IPS-15b (cell line): ENCODE data around the gene MARS1.
"Not testable (repeated sequence)": the region's sequence is repeated elsewhere in the genome, so short reads cannot be mapped to it uniquely, and the experiment has no call there.

ENCODE experiments used
- H3K27me3 ChIP-seq: one replicate; pipeline ENCODE4 v1.6.1; 2013; ENCODE audit warnings: low read length; ENCODE audit not compliant: control insufficient read depth, insufficient read depth
- H3K36me3 ChIP-seq: one replicate; pipeline ENCODE4 v1.6.1; 2013; ENCODE audit warnings: low read length; ENCODE audit not compliant: control insufficient read depth, insufficient read depth
- H3K4me1 ChIP-seq: one replicate; pipeline ENCODE4 v1.6.1; 2013; ENCODE audit warnings: mild to moderate bottlenecking, low read length; ENCODE audit not compliant: control insufficient read depth, insufficient read depth
- H3K4me3 ChIP-seq: one replicate; pipeline ENCODE4 v1.5.1; 2013; ENCODE audit warnings: low read depth, low read length
- H3K9ac ChIP-seq: one replicate; pipeline ENCODE4 v1.6.1; 2013; ENCODE audit warnings: low read depth, mild to moderate bottlenecking, low read length
- H3K9me3 ChIP-seq: one replicate; pipeline ENCODE4 v1.6.1; 2013; ENCODE audit warnings: mild to moderate bottlenecking, low read length; ENCODE audit not compliant: control insufficient read depth, insufficient read depth

MARS1 gene

GRCh38 chr12:57554453-57554852, 66.6 kb downstream of the MARS1 start:
- Histone ChIP-seq H3K4me3 (no peak overlapping the region), H3K9ac (no peak overlapping the region), H3K27me3 (peaks cover 6% of the 10 kb centered on the region), H3K4me1 (peaks cover 22% of the 10 kb centered on the region), H3K36me3 (peaks cover 3% of the 10 kb centered on the region), H3K9me3 (no peaks in the 10 kb centered on the region)

DNA sequence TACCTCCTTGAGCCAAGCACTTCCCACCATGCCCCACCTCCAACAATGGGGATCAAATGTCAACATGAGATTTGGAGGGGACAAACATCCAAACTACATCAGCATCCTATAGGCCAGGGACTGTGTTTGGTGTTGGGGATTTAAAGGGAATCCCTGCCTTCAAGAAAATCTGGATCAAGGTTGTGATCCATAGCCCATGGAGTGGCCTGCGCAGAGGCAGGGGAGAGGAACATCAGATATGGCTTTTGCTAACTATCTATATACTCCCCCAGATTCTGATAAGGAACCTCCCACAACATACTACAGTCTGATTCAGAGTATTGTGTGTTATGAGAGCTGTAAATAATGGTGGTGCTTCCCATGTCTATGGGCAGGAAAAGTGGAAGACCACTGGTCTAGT, 67.0 kb downstream of the MARS1 start:
- Histone ChIP-seq H3K36me3 (peaks cover 3% of the 10 kb centered on the region), H3K4me3 (no peak overlapping the region), H3K4me1 (peaks cover 22% of the 10 kb centered on the region), H3K27me3 (peaks cover 5% of the 10 kb centered on the region), H3K9me3 (no peaks in the 10 kb centered on the region), H3K9ac (no peak overlapping the region)

- Histone ChIP-seq H3K36me3 (no peaks in the 10 kb centered on the region), H3K4me3 (no peak overlapping the region), H3K9ac (no peak overlapping the region), H3K9me3 (no peaks in the 10 kb centered on the region), H3K27me3 (no peaks in the 10 kb centered on the region), H3K4me1 (peaks cover 3% of the 10 kb centered on the region)
Observed at GRCh38 chr12:57558864-57559263, 71.0 kb downstream of the MARS1 start.

DNA sequence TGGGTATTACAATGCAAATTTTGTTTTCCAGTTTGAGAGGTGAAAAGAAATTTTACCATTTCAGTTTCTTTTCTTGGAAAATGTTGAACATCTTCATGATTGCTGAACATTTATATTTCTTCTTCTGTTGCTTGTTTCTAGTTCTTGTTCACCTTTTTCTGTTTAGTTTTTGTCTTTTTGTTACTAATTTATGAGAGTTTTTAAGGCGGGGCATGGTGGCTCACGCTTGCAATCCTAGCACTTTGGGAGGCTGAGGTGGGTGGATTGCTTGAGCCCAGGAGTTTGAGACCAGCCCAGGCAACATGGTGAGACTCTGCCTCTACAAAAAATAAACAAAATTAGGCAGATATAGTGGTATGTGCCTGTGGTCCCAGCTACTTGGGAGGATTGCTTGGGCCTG, 72.6 kb downstream of the MARS1 start:
- Histone ChIP-seq H3K4me1 (peaks cover 3% of the 10 kb centered on the region), H3K27me3 (no peaks in the 10 kb centered on the region), H3K9me3 (no peaks in the 10 kb centered on the region), H3K36me3 (peaks cover 2% of the 10 kb centered on the region), H3K9ac (no peak overlapping the region), H3K4me3 (no peak overlapping the region)

DNA sequence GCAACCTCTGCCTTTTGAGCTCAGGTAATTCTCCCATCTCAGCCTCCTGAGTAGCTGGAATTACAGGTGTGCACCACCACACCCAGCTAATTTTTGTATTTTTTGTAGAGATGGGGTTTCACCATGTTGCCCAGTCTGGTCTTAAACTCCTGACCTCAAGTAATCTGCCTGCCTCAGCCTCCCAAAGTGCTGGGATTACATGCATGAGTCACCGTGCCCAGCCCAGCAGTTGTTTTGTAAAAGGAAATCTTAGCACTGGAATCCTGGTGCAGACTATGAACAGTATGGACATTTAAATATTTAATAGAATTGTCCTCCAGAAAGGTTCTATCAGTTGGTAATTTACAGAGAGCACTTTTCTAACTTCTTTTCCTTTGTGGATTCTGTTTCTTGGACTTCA, 73.2 kb downstream of the MARS1 start:
- not testable (repeated sequence) for H3K4me1 ChIP-seq, H3K9me3 ChIP-seq, H3K4me3 ChIP-seq, H3K9ac ChIP-seq, H3K27me3 ChIP-seq, H3K36me3 ChIP-seq

DNA sequence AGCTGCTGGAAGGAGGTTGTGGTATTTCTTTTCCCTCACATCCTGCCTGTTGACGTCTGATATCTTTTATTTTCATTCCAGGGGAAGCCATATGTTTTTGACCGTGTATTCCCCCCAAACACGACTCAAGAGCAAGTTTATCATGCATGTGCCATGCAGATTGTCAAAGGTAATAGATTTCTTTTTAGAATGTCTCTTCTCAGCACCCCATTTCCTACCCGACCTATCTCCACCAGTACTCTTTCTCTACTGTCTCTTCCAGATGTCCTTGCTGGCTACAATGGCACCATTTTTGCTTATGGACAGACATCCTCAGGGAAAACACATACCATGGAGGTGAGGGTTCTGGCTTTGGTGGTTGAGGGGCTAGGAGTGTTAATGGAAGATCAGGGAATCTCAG, 75.5 kb downstream of the MARS1 start:
- H3K4me3 ChIP-seq: no peak overlapping the region
- H3K27me3 ChIP-seq: no peaks in the 10 kb centered on the region
- H3K36me3 ChIP-seq: peaks cover 9% of the 10 kb centered on the region

DNA sequence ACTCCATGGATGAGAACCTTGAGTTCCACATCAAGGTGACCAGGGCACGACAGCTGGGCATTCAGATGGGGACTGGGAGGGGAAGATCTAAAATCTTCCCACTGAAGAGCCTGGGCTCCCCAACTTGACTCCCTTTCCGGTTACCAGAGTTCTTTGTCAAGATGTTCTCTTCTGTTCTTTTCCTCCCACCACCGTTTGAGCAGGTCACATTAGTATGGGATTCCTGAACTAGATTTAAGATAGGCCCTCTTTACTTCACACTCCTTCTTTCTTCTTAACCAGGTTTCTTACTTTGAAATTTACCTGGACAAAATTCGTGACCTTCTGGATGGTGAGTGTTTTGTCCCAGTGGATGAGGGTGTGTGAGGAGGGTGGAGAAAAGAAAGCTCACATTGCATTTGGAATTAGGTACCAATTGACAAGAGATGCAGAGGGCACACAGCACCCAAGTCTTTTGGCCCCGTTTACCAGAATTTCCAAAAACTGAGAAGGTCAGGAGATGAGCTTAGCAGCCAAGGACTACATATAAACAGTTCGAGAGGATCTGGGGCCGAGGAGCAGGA, 76.4 kb downstream of the MARS1 start:
- Histone ChIP-seq H3K9ac (no peak overlapping the region), H3K4me1 (no peaks in the 10 kb centered on the region), H3K4me3 (no peak overlapping the region), H3K27me3 (no peaks in the 10 kb centered on the region), H3K9me3 (no peaks in the 10 kb centered on the region), H3K36me3 (peaks cover 15% of the 10 kb centered on the region)

More for the DNA sequence above, 75.5 kb downstream of the MARS1 start:
- Histone ChIP-seq H3K9me3 (no peaks in the 10 kb centered on the region), H3K9ac (no peak overlapping the region), H3K4me1 (no peaks in the 10 kb centered on the region)
